Kidney glomerular epithelial cell (primary cell): ENCODE measurements around the gene BNIP5.
"Not testable (repeated sequence)": the region's sequence is repeated elsewhere in the genome, so short reads cannot be mapped to it uniquely, and the experiment has no call there.

Source experiments
- DNase-seq: peaks from one replicate; lab custom pipeline; 2025; lab: John Stamatoyannopoulos, UW

BNIP5 gene

GRCh38 chr6:36340618-36341454, 4.1 kb upstream of the BNIP5 start:
- peak; percentile 6 for DNase-seq

GRCh38 chr6:36340306-36340617, 3.6 kb upstream of the BNIP5 start:
- no peak for DNase-seq

DNA sequence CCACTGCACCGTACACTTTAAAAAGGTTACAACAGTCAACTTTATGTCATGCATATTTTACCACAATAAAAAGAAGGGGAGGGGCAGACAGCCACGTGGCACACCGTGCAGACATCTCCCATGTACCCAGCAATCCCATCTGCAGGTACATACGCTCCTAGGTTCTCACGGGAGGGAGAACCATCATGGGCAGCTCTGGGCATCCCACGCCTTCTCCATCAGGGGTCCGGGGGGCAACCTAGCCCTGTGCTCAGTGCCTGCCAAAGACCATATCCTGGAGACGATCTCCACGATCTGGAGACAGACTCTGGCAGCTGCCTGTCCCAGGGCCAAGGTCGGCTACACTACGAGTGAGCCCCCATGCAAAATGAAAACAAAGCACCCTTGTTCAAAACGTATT, 2.5 kb upstream of the BNIP5 start:
- DNase-seq: no peak

- DNase-seq: not testable (repeated sequence)
These were observed 1.5 kb upstream of the BNIP5 start for GRCh38 chr6:36338223-36338622.

GRCh38 chr6:36337814-36338213, 1.1 kb upstream of the BNIP5 start:
- no peak for DNase-seq

DNA sequence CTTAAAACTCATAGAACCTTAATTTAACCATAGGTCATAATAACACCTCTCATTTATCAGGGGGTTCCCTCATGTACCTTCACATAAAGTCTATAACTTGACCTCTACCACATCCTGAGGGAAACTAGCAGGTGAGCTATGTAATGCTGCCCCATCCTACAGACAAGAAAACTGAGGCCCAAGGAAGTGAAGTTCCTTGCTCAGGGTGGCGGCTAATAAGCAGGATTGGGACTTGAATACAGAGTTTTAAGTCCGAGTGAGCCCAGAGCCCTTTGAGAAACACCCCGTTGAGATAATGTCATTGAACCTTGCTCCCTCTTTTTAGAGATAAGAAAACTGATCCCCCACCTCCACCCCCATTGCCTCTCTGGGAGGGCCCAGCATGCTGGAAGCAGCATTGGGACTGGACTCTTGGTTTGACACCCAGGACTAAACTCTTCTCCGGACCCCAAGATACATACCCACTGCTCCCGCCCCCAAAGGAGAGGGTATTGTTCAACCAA, 429 bp downstream of the BNIP5 start:
- DNase-seq: no peak

DNA sequence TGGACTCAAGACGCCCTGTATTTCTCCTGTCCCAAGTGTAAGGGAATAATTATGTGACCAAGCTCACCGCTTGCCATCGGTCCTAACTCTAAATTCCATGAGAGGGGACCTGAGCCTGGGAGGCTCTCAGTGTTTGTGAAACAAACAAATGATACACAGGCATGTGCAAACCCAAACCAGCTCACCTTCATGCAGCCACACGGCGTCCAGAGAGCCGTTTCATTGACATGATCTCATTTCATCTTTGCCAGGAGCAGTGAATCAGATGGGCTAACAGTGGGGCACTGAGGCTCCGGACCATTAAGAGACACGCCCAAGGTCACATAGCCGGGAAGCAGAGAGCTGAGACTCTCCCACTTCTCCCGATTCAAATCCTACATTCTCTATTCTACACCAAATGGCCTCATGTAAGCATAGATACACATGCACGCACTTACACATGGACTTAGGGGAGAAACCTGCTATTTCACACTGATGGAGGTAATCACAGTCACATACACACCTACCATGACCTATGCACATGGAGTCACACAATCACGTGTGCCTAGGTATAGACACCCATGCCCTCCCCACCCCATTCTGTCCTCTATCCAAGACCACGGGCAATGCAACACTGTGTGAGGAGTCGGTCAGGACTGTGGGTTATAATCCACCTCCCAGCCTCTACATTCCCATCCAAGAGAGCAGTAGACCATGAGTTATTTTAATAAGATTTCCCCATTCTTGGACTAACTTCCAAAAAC, 1.1 kb downstream of the BNIP5 start:
- DNase-seq: no peak

DNA sequence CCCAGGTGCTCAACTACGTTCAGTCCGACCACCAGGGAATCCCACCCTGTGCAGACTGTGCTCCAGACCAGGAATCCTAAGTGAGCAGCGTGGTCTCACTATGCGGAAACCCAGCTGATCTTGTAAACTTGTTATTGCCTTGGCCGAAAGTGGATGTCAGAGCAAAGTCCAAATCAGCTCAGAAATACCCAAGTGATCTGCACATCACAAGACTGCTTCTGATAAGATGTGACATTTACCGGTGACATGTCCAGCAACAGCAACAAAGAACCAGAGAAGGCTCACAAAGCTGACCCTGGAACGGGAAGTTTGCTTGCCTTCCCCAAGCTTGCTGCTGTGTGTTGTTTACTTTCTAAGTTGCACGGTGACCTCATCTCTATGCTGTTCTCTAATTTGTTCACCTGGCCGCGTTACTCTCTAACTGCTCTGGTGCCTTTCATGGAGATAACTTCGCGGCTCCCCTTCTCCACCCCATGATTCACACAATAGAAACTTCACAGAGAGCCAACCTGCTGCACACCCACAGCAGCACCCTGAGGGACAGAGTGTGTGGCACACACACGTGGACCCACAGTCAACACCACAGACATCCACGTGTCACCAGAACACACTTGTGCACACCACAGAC, 1.7 kb downstream of the BNIP5 start:
- no peak for DNase-seq

DNA sequence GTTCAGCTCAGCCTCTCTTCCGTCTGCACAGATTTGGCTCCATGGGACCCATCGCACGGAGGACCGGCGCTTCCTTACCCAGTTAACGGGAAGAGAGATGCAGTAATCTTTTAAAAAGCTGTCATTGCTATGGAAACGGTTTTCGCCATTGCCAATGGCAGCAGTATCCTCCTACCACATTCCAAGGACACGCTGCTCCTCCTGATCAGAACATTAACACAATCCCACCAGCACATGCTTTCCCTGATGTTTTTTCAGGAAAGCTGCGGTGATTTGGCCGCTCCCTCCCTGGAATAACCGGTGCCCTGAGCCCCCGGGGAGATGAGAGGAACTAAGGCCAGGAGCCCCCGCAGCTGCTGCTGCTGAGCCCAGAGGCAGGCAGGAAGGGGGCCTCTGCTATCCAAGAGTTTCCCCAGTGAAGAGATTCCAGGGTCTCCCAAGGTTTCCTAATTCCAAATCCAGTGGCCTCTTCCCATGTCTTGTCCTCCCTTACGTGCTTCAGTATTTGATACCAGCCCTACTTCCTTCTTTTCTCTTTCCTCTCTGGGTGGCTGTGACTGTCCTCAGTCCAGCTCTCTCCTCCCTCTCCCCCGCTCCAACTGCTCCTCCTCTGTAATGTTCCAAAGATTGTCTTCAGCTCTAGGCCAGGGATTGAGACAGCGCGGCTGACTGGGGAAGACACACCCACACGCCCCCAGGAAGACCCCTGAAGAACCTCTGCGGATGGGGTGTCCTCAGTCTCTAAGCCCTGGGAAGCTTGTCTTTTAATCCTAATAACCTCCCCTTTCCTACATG, 2.6 kb downstream of the BNIP5 start:
- peak; percentile 8 for DNase-seq

DNA sequence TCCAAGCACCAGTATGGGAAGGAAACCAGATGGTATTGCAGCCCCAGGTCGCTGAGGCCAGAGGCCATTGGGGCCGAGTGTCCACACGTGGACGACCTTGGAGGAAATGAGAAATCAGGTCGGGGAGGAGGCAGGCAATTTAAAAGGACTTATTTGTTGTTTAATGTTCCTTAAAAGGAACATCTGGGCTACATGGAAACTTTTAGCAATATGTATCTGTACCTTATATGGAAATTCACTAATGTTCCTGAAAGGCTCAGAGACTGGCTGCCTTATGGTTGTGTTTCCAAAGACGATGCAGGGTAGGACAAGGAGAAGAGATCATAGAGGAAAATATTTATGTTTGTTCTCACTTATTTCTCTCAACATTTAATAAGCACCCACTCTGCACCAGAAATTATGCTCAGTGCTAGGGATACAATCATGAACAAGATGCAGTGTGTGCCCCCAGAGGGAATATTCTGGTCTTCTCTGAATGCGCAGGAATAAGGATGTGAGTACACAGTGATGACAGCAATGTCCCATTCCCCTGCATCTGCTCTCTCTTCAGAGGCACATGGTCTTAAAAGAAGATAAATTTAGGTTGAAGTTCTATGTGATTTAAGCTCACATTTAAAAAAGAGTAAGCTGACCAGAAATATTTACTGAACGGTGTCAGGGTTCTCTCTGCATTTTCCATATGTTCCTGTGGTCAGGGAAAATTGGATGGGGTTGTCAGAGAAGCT, 3.4 kb downstream of the BNIP5 start:
- no peak for DNase-seq

GRCh38 chr6:36331381-36331780, 5.3 kb downstream of the BNIP5 start:
- DNase-seq: no peak

DNA sequence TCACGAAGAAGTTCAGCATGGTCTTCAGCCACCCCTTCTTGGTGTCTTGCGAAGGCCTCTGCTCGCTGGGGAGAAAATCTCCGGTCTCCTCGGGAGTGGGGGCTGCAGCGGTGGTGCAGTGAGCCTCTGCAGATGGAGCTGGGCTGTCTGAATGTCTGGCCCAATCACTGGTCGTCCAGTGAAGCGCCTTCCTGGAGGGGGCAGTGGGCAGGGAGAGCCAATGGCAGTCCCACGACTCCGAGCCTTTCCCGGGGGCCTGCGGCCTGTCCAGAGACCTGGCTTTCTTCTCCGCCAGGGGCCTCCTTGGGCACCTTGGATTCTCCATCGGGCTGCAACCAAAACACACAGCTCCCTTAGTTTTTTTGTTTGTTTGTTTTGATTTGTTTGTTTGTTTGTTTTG, 6.3 kb downstream of the BNIP5 start:
- DNase-seq: no peak

GRCh38 chr6:36329798-36330291, 6.8 kb downstream of the BNIP5 start:
- DNase-seq: no peak

- DNase-seq: no peak
These were observed 8.1 kb downstream of the BNIP5 start for GRCh38 chr6:36328600-36328999.

GRCh38 chr6:36327919-36328236, 8.8 kb downstream of the BNIP5 start:
- no peak for DNase-seq

GRCh38 chr6:36327226-36327918, 9.3 kb downstream of the BNIP5 start:
- no peak for DNase-seq

DNA sequence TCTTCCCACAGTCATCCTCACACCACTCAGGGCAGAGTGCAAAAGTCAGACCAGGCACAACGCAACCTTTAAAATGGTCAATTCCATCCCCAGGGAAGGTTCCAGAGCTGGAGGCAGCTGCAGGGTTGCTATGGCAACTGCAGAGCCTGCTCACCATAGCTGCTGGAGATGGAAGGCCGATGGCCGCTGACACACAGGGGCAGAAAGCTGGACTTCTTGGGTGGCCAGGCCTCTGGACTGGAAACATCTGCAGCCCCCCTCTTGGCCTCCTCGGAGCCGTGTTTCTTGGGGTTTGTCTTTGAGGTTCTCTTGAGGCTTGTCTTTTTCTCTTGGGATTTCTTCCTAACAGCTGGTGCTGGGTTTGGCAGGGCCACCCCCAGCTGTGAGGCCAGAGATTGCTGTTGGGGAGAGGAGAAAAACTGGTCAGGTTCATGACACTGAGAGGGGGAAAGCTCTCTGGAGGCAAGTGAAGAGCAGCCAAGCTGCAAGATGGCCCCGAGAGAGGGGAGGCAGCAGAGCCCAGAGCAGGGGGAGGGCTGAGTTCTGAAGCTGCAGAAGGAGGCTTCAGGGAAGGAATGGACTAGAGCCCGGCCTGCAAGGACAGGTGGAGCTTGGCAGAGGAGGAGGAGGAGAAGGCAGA, 10.2 kb downstream of the BNIP5 start:
- no peak for DNase-seq

- DNase-seq: no peak
These were observed 12.0 kb downstream of the BNIP5 start for GRCh38 chr6:36324715-36325114.

- DNase-seq: no peak
These were observed 12.5 kb downstream of the BNIP5 start for GRCh38 chr6:36324191-36324590.

DNA sequence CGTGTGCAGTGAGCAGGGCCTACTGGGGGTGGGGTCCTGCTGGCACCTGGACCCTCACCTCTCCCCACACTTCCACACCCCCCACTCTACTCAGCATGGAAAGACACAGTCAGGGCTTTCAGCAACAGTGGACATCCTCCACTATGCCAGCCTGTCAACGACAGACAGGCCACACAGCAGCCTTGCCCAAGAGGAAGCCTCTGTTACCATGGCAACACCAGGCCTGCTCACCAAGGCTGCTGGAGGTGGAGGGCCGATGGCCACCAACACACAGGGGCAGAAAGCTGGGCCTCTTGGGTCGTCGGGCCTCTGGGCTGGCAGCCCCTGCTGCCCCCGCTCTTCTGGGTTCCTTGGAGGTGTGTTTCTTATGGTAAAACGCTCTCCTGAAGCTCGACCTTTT, 13.6 kb downstream of the BNIP5 start:
- no peak for DNase-seq
